Measurements from ENCODE around the gene ESYT2. TPM values are rescaled to one million over a fixed set of nuclear protein-coding genes. Genes with fewer than 3 reads are reported as not detected.

ESYT2 gene
- total RNA-seq, 1 experiment from 2014 or later = 39.0 TPM

- H3K27ac Mint-ChIP-seq = no peak overlapping the region
- no peak overlapping the region for H3K23ac ChIP-seq (ENCODE audit: insufficient read length, low read depth, low read length)
- H2BK5ac ChIP-seq (ENCODE audit: insufficient read length, low read length) = no peak overlapping the region
- no peak overlapping the region for H3K56ac ChIP-seq (ENCODE audit: insufficient read length, low read depth, low read length)
- H3K4me3 Mint-ChIP-seq = no peak overlapping the region
- H3K4ac ChIP-seq (ENCODE audit: low read depth, low read length) = no peak overlapping the region
- H3K79me2 ChIP-seq (ENCODE audit: insufficient read depth, low read length) = no peaks in the 10 kb centered on the region
- H3T11ph ChIP-seq (ENCODE audit: low read length) = no peak overlapping the region
- H3K9ac ChIP-seq (ENCODE audit: extremely low read depth, insufficient read length, low read length) = no peak overlapping the region
- H3K18ac ChIP-seq (ENCODE audit: insufficient read length, low read depth, low read length) = no peak overlapping the region
- TF ChIP-seq, protein P1, sequence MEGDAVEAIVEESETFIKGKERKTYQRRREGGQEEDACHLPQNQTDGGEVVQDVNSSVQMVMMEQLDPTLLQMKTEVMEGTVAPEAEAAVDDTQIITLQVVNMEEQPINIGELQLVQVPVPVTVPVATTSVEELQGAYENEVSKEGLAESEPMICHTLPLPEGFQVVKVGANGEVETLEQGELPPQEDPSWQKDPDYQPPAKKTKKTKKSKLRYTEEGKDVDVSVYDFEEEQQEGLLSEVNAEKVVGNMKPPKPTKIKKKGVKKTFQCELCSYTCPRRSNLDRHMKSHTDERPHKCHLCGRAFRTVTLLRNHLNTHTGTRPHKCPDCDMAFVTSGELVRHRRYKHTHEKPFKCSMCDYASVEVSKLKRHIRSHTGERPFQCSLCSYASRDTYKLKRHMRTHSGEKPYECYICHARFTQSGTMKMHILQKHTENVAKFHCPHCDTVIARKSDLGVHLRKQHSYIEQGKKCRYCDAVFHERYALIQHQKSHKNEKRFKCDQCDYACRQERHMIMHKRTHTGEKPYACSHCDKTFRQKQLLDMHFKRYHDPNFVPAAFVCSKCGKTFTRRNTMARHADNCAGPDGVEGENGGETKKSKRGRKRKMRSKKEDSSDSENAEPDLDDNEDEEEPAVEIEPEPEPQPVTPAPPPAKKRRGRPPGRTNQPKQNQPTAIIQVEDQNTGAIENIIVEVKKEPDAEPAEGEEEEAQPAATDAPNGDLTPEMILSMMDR (conservative IDR thresholded peaks at IDR 0.05) = no peak
- no peak overlapping the region for H2BK15ac ChIP-seq (ENCODE audit: low read depth, low read length)
- H4K91ac ChIP-seq (ENCODE audit: insufficient read length, low read depth, low read length) = no peak overlapping the region
- no peaks in the 10 kb centered on the region for H3K23me2 ChIP-seq (ENCODE audit: insufficient read length, low read depth, low read length, poor library complexity, severe bottlenecking)
- no peak overlapping the region for H4K8ac ChIP-seq (replicated peaks; ENCODE audit: insufficient read length, low read depth, low read length)
- peaks cover 4 to 52% (median 44%) of the 10 kb centered on the region in 3 experiments; a peak in 6 of 7 replicates for H3K36me3 Mint-ChIP-seq (ENCODE audit: insufficient read depth in 1 of 3, low read depth in 3 of 3)
- H3K4me2 ChIP-seq (ENCODE audit: insufficient read depth, insufficient read length, low read length) = no peak overlapping the region
- H3K9me3 Mint-ChIP-seq = no peaks in the 10 kb centered on the region
- no peak overlapping the region for H2AK5ac ChIP-seq (ENCODE audit: insufficient read length, low read length)
- H2BK20ac ChIP-seq (ENCODE audit: low read depth, low read length, poor library complexity, severe bottlenecking) = no peak overlapping the region
- H2BK120ac ChIP-seq (ENCODE audit: low read depth, low read length, poor library complexity, severe bottlenecking) = no peak overlapping the region
- H3K27me3 ChIP-seq (ENCODE audit: insufficient read depth, low read length) = no peaks in the 10 kb centered on the region
- no peaks in the 10 kb centered on the region for H3K79me1 ChIP-seq (ENCODE audit: insufficient read depth, low read depth, low read length, poor library complexity, severe bottlenecking)
- no CpG with 5 or more reads among the region's 10 CpGs for WGBS (ENCODE audit: extremely low coverage, insufficient read length, low lambda C conversion rate)
- H3K27ac ChIP-seq (ENCODE audit: insufficient read length, low read depth, low read length) = no peak overlapping the region
- no peaks in the 10 kb centered on the region for H3K4me1 ChIP-seq (ENCODE audit: insufficient read depth, low read length)
- H3K9me3 ChIP-seq (ENCODE audit: control insufficient read depth, low read depth, low read length) = no peaks in the 10 kb centered on the region
- no peaks in the 10 kb centered on the region for H4K20me1 ChIP-seq (ENCODE audit: control insufficient read depth, insufficient read depth, insufficient read length)
- H2BK12ac ChIP-seq (ENCODE audit: insufficient read length, low read depth, low read length) = no peak overlapping the region
- H3K27me3 Mint-ChIP-seq (ENCODE audit: low read depth) = no peaks in the 10 kb centered on the region
- no peak for DNase-seq
- H3K14ac ChIP-seq (ENCODE audit: insufficient read depth, low read length) = no peak overlapping the region
- no peaks in the 10 kb centered on the region for H3K4me1 Mint-ChIP-seq
- H4K5ac ChIP-seq (ENCODE audit: insufficient read length, low read depth, low read length) = no peak overlapping the region
- no peak overlapping the region for H2AFZ ChIP-seq (ENCODE audit: low read length)
Observed at GRCh38 chr7:158747408-158747807, 81.9 kb downstream of the ESYT2 start.
